K562 (cell line): ENCODE results near the gene TRIM69. TPM values are rescaled to one million over a fixed set of nuclear protein-coding genes. Genes with fewer than 3 reads are reported as not detected.
A peak's percentile ranks its signal among the peaks of the same experiment; 100 is the strongest.

ENCODE experiments used
- CBFA2T3 ChIP-seq: fragments of 450-650 bp; IDR thresholded peaks from 2 replicates; pipeline ENCODE4 v1.6.1; 2017
- CC2D1A ChIP-seq: fragments of 450-650 bp; IDR thresholded peaks from 2 replicates; pipeline ENCODE4 v1.6.1; 2017; ENCODE audit warnings: mild to moderate bottlenecking
- DPF2 ChIP-seq: fragments of 450-650 bp; IDR thresholded peaks from 2 replicates; pipeline ENCODE4 v1.6.1; 2016
- GTF2E2 ChIP-seq: fragments of 200-800 bp; sonication (Bioruptor generic); IDR thresholded peaks from 2 replicates; pipeline ENCODE4 v1.6.1; 2016; ENCODE audit warnings: missing genetic modification characterization, missing compliant biosample characterization
- HMG20A ChIP-seq: fragments of 450-650 bp; formaldehyde crosslinking; conservative IDR thresholded peaks from 2 replicates; pipeline ENCODE4 v1.4.0; 2020; ENCODE audit warnings: mild to moderate bottlenecking, mixed read lengths
- KAT2B ChIP-seq: IDR thresholded peaks from one replicate; pipeline ENCODE4 v1.6.1; 2012; ENCODE audit warnings: low read depth, mild to moderate bottlenecking, control low read depth, inconsistent platforms, low read length, moderate library complexity
- L3MBTL2 ChIP-seq: fragments of 450-650 bp; IDR thresholded peaks from 2 replicates; pipeline ENCODE4 v1.6.1; 2016; ENCODE audit warnings: mild to moderate bottlenecking, moderate library complexity
- LARP7 ChIP-seq: fragments of 450-650 bp; IDR thresholded peaks from 2 replicates; pipeline ENCODE4 v1.6.1; 2016
- MCM3 ChIP-seq: fragments of 450-650 bp; IDR thresholded peaks from 2 replicates; pipeline ENCODE4 v1.6.1; 2016
- NFE2L1 ChIP-seq: fragments of 450-650 bp; IDR thresholded peaks from 2 replicates; pipeline ENCODE4 v1.6.1; 2016; ENCODE audit warnings: missing genetic modification characterization, low read depth, mild to moderate bottlenecking, missing compliant biosample characterization, moderate library complexity, borderline replicate concordance
- NFYB ChIP-seq: IDR thresholded peaks from 2 replicates; pipeline ENCODE4 v1.6.1; 2011; ENCODE audit warnings: mild to moderate bottlenecking, moderate library complexity; ENCODE audit not compliant: insufficient read length; ENCODE audit errors: extremely low read depth
- NR2C1 ChIP-seq, 2 experiments: fragments of 450-650 bp; IDR thresholded peaks; 2 replicates each; pipeline ENCODE4 v1.6.1; 2017; ENCODE audit warnings: mild to moderate bottlenecking in 2 of 2, antibody characterized with exemption in 1 of 2, inconsistent platforms in 1 of 2, missing compliant biosample characterization in 1 of 2, missing genetic modification characterization in 1 of 2
- PPARD ChIP-seq: fragments of 250-450 bp; sonication (Bioruptor Pico); IDR thresholded peaks from 2 replicates; pipeline ENCODE4 v1.8.0; 2022; ENCODE audit warnings: inconsistent platforms, mild to moderate bottlenecking, moderate library complexity
- PTBP1 ChIP-seq: fragments of 200-400 bp; formaldehyde crosslinking; IDR thresholded peaks from 2 replicates; pipeline ENCODE4 v1.6.1; 2017; ENCODE audit warnings: low read depth, low read length
- RBM14 ChIP-seq: fragments of 200-400 bp; formaldehyde crosslinking; IDR thresholded peaks from 2 replicates; pipeline ENCODE4 v1.6.1; 2018; ENCODE audit warnings: low read depth, mild to moderate bottlenecking, low read length, moderate library complexity, borderline replicate concordance; ENCODE audit not compliant: insufficient read depth
- RBM25 ChIP-seq: fragments of 200-400 bp; formaldehyde crosslinking; IDR thresholded peaks from 2 replicates; pipeline ENCODE4 v1.6.1; 2018; ENCODE audit warnings: low read length, low read depth, moderate library complexity; ENCODE audit not compliant: severe bottlenecking
- RHOXF2B ChIP-seq: fragments of 250-450 bp; sonication (Bioruptor Pico); conservative IDR thresholded peaks from 2 replicates; pipeline ENCODE4 v1.5.1; 2021
- TCF3 ChIP-seq: sonication (generic); formaldehyde crosslinking; IDR thresholded peaks from 2 replicates; pipeline ENCODE4 v1.4.0; 2020; ENCODE audit warnings: mild to moderate bottlenecking, missing genetic modification reagents
- ZNF12 ChIP-seq: sonication (generic); formaldehyde crosslinking; IDR thresholded peaks from 2 replicates; pipeline ENCODE4 v1.4.0; 2020; ENCODE audit warnings: mild to moderate bottlenecking, missing genetic modification reagents
- ZNF212 ChIP-seq: fragments of 450-650 bp; formaldehyde crosslinking; IDR thresholded peaks from 2 replicates; pipeline ENCODE4 v1.4.0; 2020; ENCODE audit warnings: mild to moderate bottlenecking
- ZNF444 ChIP-seq: fragments of 250-450 bp; sonication (Bioruptor Pico); IDR thresholded peaks from 2 replicates; pipeline ENCODE4 v1.4.0; 2020; ENCODE audit warnings: mild to moderate bottlenecking, moderate library complexity
- ZNF696 ChIP-seq: fragments of 250-450 bp; sonication (Bioruptor Pico); conservative IDR thresholded peaks from 2 replicates; pipeline ENCODE4 v1.4.0; 2020; ENCODE audit warnings: mild to moderate bottlenecking, moderate library complexity
- ZNF717 ChIP-seq: fragments of 250-450 bp; sonication (Bioruptor Pico); IDR thresholded peaks from 2 replicates; pipeline ENCODE4 v1.5.0; 2021
- polyA plus RNA-seq, 8 experiments: library from polyadenylated mRNA; depleted of rRNA in 4 of 8; stranded (reverse) in 5 of 8; unstranded in 3 of 8; fragments of >200 nt; fragmentation: Nextera tagmentation in 2 of 8; fragmentation: Illumina TruSeq in 1 of 8; extraction: Ambion mirVana in 2 of 8; extraction: Trizol in 1 of 8; gene quantifications; 2 replicates each; pipeline versions ENCODE4 v1.2.1 to v1.2.3, GENCODE V29; 2011 to 2014; ENCODE audit warnings: inconsistent platforms in 1 of 8, missing spikeins in 1 of 8
- total RNA-seq, 7 experiments: library from RNA; depleted of rRNA in 6 of 7; stranded (reverse); fragments of >200 nt in 6 of 7; fragmentation: Illumina TruSeq in 2 of 7; extraction: Trizol in 2 of 7; gene quantifications; 2 replicates each; pipeline versions ENCODE4 v1.2.1 to v1.2.3, GENCODE V29; 2011 to 2021; ENCODE audit warnings: low replicate concordance in 1 of 7
- TF ChIP-seq, protein P1 (sequence below): fragments of 450-650 bp; formaldehyde crosslinking; IDR thresholded peaks from 2 replicates; pipeline ENCODE4 v1.4.0; 2022; ENCODE audit warnings: missing genetic modification characterization
- TF ChIP-seq, protein P2 (sequence below), 2 experiments: fragments of 450-650 bp in 1 of 2; sonication (generic) in 1 of 2; formaldehyde crosslinking; conservative IDR thresholded peaks; 2 replicates each; pipeline versions ENCODE4 v1.4.0 to v1.8.1; 2020 to 2022; ENCODE audit warnings: mild to moderate bottlenecking in 1 of 2, missing genetic modification reagents in 1 of 2
- TF ChIP-seq, protein P3 (sequence below): fragments of 450-650 bp; IDR thresholded peaks from 2 replicates; pipeline ENCODE4 v1.6.1; 2017; ENCODE audit warnings: antibody characterized with exemption
- TF ChIP-seq, protein P4 (sequence below): fragments of 250-450 bp; sonication (Bioruptor Pico); IDR thresholded peaks from 2 replicates; pipeline ENCODE4 v1.5.0; 2021

TRIM69 gene
- total and polyA plus RNA-seq, 9 of the 15 experiments (the other 6 are each of a cell fraction or from before 2014, with no cell fraction given) = 1.0 to 4.3 (median 2.3) TPM

DNA sequence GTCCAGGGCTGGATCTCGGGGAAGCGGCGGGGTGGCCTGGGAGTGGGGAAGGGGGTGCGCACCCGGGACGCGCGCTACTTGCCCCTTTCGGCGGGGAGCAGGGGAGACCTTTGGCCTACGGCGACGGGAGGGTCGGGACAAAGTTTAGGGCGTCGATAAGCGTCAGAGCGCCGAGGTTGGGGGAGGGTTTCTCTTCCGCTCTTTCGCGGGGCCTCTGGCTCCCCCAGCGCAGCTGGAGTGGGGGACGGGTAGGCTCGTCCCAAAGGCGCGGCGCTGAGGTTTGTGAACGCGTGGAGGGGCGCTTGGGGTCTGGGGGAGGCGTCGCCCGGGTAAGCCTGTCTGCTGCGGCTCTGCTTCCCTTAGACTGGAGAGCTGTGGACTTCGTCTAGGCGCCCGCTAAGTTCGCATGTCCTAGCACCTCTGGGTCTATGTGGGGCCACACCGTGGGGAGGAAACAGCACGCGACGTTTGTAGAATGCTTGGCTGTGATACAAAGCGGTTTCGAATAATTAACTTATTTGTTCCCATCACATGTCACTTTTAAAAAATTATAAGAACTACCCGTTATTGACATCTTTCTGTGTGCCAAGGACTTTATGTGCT lies 24.5 kb upstream of the TRIM69 start (continued):
- TF ChIP-seq, protein P1, sequence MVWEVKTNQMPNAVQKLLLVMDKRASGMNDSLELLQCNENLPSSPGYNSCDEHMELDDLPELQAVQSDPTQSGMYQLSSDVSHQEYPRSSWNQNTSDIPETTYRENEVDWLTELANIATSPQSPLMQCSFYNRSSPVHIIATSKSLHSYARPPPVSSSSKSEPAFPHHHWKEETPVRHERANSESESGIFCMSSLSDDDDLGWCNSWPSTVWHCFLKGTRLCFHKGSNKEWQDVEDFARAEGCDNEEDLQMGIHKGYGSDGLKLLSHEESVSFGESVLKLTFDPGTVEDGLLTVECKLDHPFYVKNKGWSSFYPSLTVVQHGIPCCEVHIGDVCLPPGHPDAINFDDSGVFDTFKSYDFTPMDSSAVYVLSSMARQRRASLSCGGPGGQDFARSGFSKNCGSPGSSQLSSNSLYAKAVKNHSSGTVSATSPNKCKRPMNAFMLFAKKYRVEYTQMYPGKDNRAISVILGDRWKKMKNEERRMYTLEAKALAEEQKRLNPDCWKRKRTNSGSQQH (CRISPR knock-in tag) = no peak
- TF ChIP-seq CBFA2T3 (no peak), ZNF696 (CRISPR knock-in tag) (no peak), NFE2L1 (no peak), DPF2 (no peak), HMG20A (CRISPR knock-in tag) (no peak), MCM3 (no peak), NR2C1 (IDR thresholded peaks at IDR 0.05) (no peak), NR2C1 (tag; IDR thresholded peaks at IDR 0.05) (no peak), PPARD (no peak), ZNF717 (CRISPR knock-in tag) (no peak), RBM25 (no peak), ZNF212 (CRISPR knock-in tag) (no peak), TCF3 (CRISPR knock-in tag) (no peak), L3MBTL2 (peak; percentile 54; the same call in 1 of the 2 replicates), ZNF444 (CRISPR knock-in tag) (no peak), GTF2E2 (tag) (peak; percentile 44; the same call in 1 of the 2 replicates), RBM14 (no peak), KAT2B (no peak), NFYB (no peak), RHOXF2B (CRISPR knock-in tag) (no peak), ZNF12 (0 out of 2 replicates have a peak, but pooled peaks have one; percentile 22), LARP7 (peak; percentile 79), CC2D1A (no peak; the same call in 1 of the 2 replicates), PTBP1 (no peak)
- TF ChIP-seq, protein P2, sequence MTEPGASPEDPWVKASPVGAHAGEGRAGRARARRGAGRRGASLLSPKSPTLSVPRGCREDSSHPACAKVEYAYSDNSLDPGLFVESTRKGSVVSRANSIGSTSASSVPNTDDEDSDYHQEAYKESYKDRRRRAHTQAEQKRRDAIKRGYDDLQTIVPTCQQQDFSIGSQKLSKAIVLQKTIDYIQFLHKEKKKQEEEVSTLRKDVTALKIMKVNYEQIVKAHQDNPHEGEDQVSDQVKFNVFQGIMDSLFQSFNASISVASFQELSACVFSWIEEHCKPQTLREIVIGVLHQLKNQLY (CRISPR knock-in tag; conservative IDR thresholded peaks at IDR 0.05) = no peak
- TF ChIP-seq, protein P3, sequence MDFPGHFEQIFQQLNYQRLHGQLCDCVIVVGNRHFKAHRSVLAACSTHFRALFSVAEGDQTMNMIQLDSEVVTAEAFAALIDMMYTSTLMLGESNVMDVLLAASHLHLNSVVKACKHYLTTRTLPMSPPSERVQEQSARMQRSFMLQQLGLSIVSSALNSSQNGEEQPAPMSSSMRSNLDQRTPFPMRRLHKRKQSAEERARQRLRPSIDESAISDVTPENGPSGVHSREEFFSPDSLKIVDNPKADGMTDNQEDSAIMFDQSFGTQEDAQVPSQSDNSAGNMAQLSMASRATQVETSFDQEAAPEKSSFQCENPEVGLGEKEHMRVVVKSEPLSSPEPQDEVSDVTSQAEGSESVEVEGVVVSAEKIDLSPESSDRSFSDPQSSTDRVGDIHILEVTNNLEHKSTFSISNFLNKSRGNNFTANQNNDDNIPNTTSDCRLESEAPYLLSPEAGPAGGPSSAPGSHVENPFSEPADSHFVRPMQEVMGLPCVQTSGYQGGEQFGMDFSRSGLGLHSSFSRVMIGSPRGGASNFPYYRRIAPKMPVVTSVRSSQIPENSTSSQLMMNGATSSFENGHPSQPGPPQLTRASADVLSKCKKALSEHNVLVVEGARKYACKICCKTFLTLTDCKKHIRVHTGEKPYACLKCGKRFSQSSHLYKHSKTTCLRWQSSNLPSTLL = no peak
- TF ChIP-seq, protein P4, sequence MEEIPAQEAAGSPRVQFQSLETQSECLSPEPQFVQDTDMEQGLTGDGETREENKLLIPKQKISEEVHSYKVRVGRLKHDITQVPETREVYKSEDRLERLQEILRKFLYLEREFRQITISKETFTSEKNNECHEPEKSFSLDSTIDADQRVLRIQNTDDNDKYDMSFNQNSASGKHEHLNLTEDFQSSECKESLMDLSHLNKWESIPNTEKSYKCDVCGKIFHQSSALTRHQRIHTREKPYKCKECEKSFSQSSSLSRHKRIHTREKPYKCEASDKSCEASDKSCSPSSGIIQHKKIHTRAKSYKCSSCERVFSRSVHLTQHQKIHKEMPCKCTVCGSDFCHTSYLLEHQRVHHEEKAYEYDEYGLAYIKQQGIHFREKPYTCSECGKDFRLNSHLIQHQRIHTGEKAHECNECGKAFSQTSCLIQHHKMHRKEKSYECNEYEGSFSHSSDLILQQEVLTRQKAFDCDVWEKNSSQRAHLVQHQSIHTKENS (CRISPR knock-in tag) = no peak
